Measurements from ENCODE around the gene EEPD1. TPM values are rescaled to one million over a fixed set of nuclear protein-coding genes. Genes with fewer than 3 reads are reported as not detected.

EEPD1 gene
- total and polyA plus RNA-seq, 2 donors (not counting 3 experiments of a cell fraction or from before 2014, with no cell fraction given): 0.40 to 0.42 TPM

DNA sequence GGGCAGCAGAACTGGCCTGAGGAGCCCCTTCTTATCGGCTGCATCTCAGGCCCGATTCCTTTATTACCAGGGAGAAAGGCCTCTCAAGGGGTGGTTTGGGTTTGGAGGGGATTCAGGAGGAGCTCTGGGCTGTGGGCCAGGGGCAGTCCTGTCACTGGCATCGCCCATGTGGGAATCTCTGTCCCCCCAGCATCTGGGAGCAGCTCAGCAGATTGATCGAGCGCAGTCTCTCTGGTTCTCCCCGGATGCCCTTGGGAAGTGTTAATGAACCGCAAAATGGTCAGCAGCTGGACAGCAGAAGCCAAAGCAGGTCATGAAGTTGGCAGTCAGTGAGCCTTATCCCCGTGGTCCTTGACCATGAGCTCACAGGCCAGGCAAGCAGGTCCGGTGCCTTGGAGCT lies 132.2 kb downstream of the EEPD1 start:
- DNase-seq (ENCODE audit: low read depth, low spot score): no peak
- BruUV-seq (replicated peaks): no TSS peak
- FAIRE-seq: no peak
- no peaks in the 10 kb centered on the region for H3K27me3 ChIP-seq (ENCODE audit: control insufficient read depth in 2 of 2, insufficient read depth in 2 of 2, low read length in 2 of 2)
- intact Hi-C loops (cut with micrococcal nuclease) (no loop called here), dilution Hi-C loops (cut with MboI; ENCODE audit: extremely low pct_ligation_motif_present, low sequenced_read_pairs) (no loop called here)
- POLR2A ChIA-PET: no interaction called here
- H2AFZ ChIP-seq (ENCODE audit: low read depth, low read length): no peak overlapping the region
- H3K79me2 ChIP-seq (ENCODE audit: control insufficient read depth, insufficient read depth, low read length): no peaks in the 10 kb centered on the region
- no peak overlapping the region for H3K4me3 ChIP-seq (replicated peaks in 1 of 3; ENCODE audit: insufficient read depth in 1 of 3, low read depth in 1 of 3, low read length in 3 of 3)
- TF ChIP-seq FOS (IDR thresholded peaks at IDR 0.05; ENCODE audit: borderline replicate concordance, insufficient read depth, low read length): no peak
- no peak for TF ChIP-seq MYC (IDR thresholded peaks at IDR 0.05; ENCODE audit: low read depth, low read length)
- no peak for TF ChIP-seq POLR2AphosphoS5 (IDR thresholded peaks at IDR 0.05; ENCODE audit: insufficient read depth, low read depth, low read length)
- TF ChIP-seq GATA2 (IDR thresholded peaks at IDR 0.05; ENCODE audit: insufficient read depth, insufficient read length, low read depth, low read length): no peak
- TF ChIP-seq POLR2A (IDR thresholded peaks at IDR 0.05; ENCODE audit: low read depth, low read length): no peak
- TF ChIP-seq EZH2 (IDR thresholded peaks at IDR 0.05; ENCODE audit: borderline replicate concordance, low read depth, low read length, severe bottlenecking): no peak
- TF ChIP-seq JUN (IDR thresholded peaks at IDR 0.05; ENCODE audit: borderline replicate concordance, insufficient read depth, insufficient read length, low read depth): no peak
- TF ChIP-seq, protein P1, sequence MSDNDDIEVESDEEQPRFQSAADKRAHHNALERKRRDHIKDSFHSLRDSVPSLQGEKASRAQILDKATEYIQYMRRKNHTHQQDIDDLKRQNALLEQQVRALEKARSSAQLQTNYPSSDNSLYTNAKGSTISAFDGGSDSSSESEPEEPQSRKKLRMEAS (IDR thresholded peaks at IDR 0.05; ENCODE audit: insufficient read depth, insufficient read length): no peak
- TF ChIP-seq, protein P2, sequence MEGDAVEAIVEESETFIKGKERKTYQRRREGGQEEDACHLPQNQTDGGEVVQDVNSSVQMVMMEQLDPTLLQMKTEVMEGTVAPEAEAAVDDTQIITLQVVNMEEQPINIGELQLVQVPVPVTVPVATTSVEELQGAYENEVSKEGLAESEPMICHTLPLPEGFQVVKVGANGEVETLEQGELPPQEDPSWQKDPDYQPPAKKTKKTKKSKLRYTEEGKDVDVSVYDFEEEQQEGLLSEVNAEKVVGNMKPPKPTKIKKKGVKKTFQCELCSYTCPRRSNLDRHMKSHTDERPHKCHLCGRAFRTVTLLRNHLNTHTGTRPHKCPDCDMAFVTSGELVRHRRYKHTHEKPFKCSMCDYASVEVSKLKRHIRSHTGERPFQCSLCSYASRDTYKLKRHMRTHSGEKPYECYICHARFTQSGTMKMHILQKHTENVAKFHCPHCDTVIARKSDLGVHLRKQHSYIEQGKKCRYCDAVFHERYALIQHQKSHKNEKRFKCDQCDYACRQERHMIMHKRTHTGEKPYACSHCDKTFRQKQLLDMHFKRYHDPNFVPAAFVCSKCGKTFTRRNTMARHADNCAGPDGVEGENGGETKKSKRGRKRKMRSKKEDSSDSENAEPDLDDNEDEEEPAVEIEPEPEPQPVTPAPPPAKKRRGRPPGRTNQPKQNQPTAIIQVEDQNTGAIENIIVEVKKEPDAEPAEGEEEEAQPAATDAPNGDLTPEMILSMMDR (IDR thresholded peaks at IDR 0.05; ENCODE audit: extremely low read depth in 1 of 2, insufficient read depth in 1 of 2, low read depth in 1 of 2, low read length in 2 of 2): no peak
- H3K9me3 ChIP-seq (replicated peaks; ENCODE audit: control insufficient read depth, insufficient read depth, low read length): no peaks in the 10 kb centered on the region
- no peak overlapping the region for H3K9ac ChIP-seq (replicated peaks; ENCODE audit: extremely low read depth, insufficient read depth, low read length)
- no peak overlapping the region for H3K4me2 ChIP-seq (ENCODE audit: insufficient read depth, low read length)
- CTCF ChIA-PET: interaction anchor here (1.6 to 7.2 kb wide), 3 partner anchors 300 to 309 kb away, joined by 5 to 203 read pairs (median 7); no protein-coding TSS in a partner anchor
- no peaks in the 10 kb centered on the region for H4K20me1 ChIP-seq (replicated peaks; ENCODE audit: control insufficient read depth, extremely low read depth, insufficient read depth, low read length)
- H3K27ac ChIP-seq (ENCODE audit: insufficient read depth, low read depth, low read length): no peak overlapping the region
- no peaks in the 10 kb centered on the region for H3K36me3 ChIP-seq (ENCODE audit: control insufficient read depth in 2 of 2, extremely low read depth in 1 of 2, insufficient read depth in 2 of 2, low read length in 2 of 2)
- no peaks in the 10 kb centered on the region for H3K9me1 ChIP-seq (replicated peaks; ENCODE audit: control insufficient read depth, extremely low read depth, insufficient read depth, low read length)
- peaks cover 6% of the 10 kb centered on the region for H3K4me1 ChIP-seq (ENCODE audit: control insufficient read depth, extremely low read depth, insufficient read depth, low read length)
